HG02642 (cell line): ENCODE data around the gene FLT4.
"Not testable (repeated sequence)": the region's sequence is repeated elsewhere in the genome, so short reads cannot be mapped to it uniquely, and the experiment has no call there.

ENCODE experiments used
- ATAC-seq: cut with Tn5 transposase; IDR thresholded peaks from one replicate; pipeline ENCODE4 v1.9.1; 2021; ENCODE audit warnings: mild to moderate bottlenecking; ENCODE audit not compliant: unreplicated experiment, poor library complexity

Gene FLT4

DNA sequence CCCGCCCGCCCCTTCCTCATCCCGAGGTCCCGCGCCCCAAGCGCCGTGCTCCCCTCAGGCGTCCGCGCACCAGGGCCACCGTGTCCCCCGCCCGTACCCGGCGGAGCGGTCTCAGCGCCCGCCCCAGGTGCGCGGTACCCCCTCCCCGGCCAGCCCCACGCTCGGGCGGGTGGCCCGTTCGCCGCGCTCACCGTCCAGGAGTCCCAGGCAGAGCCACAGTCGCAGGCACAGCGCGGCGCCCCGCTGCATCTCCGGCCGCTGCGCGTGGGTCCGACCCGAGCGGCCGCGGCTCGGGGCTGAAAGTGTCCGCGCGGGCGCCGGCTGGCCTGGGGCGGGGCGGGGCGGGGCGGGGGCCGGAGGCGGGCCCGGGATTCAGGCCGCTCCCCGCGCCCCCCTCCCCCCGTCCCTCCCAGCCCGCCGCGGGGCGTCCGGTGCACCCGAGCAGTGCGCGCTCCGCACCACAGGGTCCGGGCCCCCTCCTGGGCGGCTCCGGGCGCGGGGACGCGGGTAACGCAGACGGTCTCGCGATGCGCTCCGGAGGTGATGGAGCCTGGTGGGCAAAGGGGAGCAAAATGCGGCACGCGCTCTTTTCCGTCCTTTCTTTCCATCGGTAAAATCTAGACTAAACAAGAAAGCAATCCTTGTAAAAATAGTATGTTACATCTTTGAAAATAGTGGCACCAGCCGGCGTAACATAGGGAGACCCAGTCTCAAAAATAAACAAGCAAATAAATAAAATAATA is at the start of gene FLT4:
Gene FLT4 (minus strand): TSS at position 304 of the 743 bp plus-strand sequence. CDS start 55 bp downstream, at position 249.
- ATAC-seq, result no peak

DNA sequence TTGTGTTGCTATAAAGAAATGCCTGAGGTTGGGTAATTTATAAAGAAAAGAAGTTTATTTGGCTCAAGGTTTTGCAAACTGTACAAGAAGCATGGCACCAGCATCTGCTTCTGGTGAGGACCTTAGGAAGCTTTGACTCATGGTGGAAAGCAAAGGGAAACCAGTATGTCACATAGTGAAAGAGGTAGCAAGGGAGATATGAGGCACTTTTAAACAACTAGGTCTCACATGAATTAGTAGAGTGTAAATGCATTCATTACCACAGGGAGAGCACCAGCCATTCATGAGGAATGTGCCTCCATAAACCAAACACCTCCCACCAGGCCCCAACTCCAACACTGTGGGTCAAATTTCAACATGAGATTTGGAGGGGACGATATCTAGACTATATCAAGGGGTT is 49.6 kb upstream of the FLT4 start:
- ATAC-seq, result no peak

DNA sequence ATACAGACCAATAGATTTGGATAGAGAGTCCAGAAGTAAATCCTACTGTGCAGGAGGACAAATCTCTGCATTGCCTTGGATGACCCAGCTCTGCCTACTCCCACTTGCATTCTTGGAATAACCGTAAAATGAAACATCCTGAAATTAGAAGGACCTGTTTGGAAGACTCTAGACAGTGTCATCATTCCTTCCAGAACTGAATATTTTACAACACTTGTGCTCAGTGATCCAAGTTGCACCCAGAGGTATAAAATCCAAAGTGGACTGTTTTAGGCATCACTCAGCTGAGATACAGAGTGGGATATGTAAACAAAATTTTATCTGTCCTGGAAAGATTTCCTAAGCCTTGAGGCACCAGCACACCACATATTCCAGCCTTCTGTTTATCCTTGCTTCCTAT is 46.7 kb upstream of the FLT4 start:
- ATAC-seq, result no peak

DNA sequence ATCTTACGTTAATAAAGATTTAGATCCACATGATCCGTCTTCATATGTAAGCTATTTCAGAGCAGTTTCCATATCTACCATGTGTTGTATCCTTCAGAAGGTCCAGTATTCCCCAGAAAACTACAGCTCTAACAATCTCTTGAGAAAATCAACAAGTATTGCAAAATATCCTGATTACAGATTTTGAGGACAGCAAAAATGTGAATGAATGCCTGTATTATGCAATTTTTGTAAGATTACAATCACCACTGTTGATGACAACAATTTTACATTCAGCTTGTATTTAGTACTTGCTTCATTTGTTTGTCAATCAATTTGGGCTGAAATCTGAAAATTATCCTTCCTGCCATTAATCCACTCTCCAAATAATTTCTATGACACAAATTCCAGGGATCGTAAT is 43.0 kb upstream of the FLT4 start:
- ATAC-seq, result no peak

DNA sequence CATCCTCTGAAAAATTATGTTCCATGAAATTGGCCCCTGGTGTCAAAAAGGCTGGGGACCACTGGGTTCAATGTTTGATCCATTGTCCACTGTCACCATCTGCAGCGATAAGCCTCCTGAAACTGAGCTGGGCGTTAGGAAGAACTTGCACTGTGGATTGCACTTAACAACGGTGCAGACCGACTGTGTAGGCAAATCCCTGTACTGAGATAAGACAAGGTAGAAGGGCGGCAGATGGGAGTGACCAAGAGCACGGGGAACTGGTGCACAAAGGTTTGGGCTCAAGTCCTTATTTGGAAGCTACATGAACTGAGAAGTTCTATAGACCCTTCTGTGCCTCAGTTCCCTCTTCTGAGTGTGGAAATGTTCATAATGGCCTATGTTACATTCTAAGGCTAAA is 41.6 kb upstream of the FLT4 start:
- no peak for ATAC-seq

DNA sequence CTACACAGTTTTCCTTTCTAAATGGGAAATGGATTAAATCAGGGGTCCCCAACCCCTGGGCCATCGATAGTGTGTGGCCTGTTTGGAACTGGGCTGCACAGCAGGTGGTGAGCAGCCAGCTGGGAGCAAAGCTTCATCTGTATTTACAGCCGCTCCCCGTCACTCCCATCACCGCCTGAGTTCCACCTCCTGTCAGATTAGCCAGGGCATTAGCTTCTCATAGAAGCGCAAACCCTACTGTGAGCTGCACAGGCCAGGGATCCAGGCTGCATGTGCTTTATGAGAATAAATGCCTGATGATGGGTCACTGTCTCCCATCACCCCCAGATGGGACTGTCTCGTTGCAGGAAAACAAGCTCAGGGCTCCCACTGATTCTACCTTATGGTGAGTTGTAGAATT is 41.2 kb upstream of the FLT4 start:
- ATAC-seq, result no peak

DNA sequence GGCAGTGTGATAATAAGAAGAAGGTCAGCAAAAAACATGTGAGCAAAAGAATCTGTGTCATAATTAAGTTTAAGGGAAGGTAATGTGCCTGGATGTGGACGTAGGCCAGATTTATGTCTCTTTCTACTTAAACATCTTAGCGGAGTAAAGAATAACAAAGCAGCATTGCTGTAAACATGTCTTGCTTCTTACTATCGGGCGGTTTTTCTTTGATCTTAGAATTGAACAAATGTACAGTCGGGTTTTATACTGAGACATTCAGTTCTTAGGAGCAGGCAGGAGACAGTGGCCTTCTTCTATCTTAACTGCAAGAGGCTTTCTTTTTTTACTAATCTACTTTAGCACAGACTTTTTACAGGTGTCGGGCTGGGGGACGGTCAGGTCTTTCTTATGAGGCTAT is 40.4 kb upstream of the FLT4 start:
- no peak for ATAC-seq

DNA sequence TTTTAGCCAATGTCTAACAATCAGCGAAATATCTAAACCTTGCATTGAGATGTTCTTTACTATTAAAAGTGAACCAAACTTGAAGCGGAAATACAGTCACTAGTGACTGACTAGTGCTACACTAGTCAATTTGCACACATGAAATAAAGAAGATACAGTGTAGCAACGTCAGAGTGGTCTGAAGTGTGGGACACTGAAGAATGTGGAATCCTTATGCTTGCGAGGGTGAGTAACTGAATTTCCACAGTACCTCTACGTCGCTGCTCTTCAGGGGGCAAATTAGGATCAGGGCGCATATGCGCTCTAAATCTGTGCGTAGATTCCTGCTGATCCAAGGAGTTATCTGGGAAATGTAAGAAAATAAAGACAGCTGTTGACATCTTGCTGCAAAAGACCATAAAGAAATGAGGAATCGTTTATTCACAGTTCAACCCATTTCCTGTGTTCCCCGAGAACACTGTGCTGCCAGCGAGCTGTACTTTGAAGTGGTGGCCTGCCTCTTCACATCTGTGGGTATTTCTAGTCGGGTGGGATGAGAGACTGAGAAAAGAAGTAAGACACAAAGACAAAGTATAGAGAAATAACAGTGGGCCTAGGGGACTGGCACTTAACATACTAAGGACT is 39.8 kb upstream of the FLT4 start:
- ATAC-seq, result no peak

DNA sequence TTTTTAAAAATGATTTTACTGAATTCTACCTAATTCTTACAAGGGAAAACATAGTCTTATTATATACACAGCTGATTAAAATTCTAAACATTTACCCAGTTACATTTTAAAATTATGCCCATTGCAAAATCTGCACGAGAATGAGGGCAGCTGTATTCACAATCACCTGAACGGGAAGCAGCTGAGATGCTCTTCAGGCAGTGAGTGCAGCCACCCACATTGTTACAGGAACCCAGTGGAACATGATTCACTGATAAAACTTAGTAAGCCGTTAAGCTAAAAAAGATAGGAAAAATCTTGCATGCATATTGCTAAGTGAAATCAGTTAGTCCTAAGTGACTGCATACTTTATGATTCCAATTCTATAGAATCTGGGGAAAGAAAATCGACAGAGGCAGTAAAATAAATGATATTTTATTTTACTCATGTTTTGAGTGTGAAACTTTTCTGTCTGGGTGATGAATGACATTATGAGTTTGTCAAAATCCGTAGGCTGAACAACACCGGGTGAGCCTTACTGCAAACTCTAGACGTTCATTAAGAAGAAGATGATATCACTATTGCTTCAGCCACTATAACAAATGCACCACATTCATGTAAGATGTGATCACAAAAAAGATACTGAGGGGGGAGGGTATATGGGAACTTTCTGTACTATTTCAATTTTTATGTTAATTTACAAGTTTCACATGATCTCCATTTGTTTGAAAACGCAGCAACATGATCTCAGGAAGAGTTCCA is 39.1 kb upstream of the FLT4 start:
- ATAC-seq, result no peak

DNA sequence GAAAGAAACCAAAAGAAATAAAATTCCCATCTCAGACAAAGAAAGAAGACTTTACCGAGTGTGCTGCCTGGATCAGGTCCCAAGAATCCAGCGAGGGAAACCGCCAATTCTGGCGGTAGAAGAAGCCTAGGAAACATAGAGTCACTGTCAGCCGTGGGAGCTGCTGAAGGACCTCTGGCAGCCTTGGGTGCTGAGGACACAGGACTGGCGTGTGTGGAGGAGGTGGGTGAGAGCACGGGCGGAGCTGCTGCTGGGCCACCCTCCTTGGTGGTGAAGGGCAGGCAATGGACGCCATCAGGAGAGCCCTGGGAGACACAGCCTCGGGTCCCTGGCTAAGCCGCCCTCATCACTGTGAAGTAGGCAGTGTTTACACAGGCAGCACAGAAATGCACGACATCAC is 37.4 kb upstream of the FLT4 start:
- ATAC-seq, result not testable (repeated sequence)

DNA sequence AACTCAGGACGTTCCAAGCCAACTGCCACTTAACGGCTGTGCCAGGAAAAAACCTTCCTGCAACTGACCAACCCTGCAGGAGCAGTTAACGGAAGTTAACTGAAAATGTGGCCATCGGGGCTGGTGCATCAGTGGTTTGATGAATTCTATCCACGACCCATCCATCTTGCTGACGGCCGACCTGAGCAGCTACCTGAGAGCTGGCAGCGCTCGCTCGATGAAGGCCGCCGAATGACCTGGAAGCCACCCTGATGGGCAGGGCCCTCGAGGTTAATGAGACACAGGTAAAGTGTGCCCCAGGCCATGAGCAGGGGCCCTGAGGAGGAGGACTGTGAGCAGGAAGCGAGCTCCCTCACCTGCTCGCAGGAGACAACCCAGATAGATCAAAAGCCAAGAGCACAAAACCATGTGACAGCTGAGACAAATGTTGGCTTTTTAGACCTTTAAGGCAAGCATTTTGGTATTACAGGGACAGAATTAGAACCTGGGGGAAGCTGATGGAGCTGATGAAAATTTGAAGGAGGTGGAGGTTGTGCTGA is 35.3 kb upstream of the FLT4 start:
- no peak for ATAC-seq

DNA sequence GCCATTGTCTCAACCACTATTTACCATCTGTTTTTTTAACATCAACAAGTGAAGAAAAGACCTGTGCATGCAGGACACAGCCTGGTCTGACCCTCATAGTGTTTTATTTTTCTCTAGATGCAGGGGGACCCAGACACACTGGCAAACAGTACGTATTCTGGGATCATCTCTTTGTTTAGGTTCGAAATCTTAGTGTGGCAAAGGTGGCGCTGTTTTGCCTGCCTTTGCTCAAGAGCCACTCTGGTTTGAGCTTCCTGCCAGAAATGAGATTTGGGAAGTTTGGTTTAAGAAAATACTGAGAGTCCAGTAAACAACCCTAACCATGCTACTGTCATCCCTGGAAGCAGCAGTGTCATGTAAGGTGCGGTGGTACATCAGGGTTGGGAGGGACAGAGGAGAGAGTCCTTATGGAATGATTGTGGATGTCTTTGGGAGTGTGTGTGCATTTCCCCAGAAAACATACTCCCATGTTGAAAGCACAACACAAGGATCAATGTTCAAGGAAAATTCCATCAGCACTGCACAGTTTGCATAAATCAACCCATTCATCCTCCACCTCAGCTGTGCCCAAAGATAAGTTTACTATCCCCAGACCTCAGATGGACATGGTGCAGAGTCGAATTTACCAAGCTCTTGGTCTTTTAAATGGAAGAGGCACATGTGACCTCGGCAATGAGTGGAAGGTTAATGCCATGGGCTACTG is 34.0 kb upstream of the FLT4 start:
- ATAC-seq, result no peak

DNA sequence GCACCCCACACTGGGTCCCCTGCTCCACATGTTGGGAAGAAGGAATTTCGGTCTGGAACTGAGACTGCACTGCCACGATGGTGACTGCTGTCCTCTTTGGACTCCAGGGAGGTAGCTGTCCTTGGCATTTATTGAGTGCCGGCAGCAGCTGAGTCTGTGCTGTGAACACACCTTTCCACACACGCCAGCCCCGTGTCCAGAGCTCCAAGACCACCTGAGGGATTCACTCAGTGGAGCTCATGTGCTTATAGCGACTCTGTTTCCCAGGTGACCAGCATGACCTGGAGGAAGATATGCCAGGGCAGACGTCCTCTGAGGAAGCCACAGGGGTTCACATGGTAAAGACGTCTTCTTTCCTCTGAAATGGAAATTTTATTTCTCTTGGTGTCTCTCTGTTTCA is 33.2 kb upstream of the FLT4 start:
- ATAC-seq, result no peak

DNA sequence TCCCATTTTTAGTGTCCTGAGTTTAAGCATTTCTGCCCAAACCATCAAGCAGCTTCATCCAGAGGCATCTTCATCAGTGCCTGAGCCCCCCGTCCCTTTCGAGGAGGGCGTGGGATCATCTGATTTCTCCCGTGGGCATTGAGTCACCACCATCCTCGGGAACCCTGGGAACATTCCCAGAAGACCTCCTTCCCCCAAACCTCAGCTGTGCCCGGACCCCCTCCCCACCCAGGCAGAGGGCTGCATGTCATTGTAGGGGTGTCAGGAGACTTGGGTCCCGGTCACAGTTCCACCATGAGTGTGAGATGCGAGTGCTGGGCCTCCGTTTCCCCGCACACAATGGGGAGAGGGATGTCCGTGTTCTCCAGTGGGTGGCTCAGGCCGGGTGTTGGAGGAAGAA is 32.6 kb upstream of the FLT4 start:
- not testable (repeated sequence) for ATAC-seq

DNA sequence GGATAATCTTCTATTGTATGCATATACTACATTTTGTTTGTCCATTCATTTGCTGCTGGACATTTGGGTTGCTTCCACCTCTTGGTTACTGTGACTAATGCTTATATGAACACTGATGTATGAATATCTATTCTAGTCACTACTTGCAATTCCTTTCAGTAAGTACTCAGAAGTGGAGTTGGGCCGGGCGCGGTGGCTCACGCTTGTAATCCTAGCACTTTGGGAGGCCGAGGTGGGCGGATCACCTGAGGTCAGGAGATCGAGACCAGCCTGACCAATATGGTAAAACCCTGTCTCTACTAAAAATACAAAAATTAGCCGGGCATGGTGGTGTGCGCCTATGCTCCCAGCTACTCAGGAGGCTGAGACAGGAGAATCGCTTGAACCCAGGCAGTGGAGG is 28.9 kb upstream of the FLT4 start:
- ATAC-seq, result not testable (repeated sequence)

DNA sequence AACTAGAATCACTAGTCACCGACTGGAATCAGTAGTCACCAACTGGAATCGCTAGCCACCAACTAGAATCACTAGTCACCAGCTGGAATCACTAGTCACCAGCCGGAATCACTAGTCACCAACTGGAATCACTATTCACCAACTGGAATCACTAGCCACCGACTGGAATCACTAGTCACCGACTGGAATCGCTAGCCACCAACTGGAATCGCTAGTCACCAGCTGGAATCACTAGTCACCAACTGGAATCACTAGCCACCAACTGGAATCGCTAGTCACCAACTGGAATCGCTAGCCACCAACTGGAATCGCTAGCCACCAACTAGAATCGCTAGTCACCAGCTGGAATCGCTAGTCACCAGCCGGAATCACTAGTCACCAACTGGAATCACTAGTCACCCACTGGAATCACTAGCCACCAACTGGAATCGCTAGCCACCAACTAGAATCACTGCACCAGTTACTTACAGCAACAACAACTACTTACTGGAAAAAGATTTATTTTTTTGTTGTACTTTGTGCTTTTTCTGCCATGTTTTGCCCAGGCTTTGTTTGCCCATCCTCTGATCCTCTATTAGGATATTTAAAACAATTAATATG is 25.7 kb upstream of the FLT4 start:
- no peak for ATAC-seq

DNA sequence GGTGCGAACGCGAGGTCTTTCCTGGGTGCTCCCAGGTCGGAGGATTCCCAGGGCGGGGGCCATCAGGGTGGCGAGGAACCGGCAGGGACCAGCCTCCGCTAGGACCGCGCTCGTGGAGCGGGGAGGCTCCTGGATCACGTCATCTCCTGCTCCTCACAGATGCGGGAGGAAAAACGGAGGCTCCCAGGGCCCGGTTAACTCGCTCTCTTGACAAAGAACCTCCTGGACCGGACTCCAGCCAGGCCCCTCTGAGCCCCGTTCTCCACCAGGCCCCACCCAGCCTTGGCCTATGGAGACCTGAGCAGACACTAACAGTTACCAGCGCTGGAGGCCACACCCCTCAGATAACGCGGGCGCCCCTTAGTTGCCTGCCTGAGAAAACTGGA is 24.7 kb upstream of the FLT4 start:
- not testable (repeated sequence) for ATAC-seq

DNA sequence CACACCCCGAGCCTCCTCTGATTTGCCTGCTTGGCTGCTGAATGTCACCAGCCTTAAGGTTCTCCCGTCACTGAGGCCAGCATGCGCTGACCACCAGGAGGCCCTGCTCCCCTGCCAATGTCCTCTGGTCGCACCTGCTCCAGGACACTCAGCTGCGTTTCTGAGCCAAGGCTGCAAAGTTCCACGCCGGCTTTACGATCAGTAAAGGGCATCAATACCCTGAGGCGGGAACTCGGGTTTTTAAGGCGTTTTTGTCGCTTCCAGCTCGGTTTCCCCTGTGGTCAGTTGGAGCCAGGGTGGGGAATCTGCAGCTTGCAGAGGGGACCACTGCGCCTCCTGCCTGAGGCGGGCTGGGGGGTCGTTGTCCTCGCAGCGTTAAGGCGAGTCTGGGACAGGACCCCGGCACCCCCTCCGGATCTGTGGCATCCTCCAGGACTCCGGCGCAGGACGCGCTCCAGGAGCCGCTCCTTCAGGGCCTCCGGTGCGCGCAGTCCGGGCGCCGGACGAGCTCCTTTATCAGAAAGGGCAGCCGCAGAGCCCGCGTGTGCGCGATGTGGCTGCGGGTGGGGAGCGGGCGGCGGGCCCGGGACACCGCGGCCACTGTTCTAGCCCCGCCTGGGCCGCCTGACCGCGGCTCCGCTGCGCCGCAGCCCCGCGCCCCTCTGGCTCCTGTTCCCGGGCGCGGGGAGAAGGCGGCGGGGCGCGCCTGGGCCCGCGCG is 24.1 kb upstream of the FLT4 start:
- ATAC-seq, result no peak

DNA sequence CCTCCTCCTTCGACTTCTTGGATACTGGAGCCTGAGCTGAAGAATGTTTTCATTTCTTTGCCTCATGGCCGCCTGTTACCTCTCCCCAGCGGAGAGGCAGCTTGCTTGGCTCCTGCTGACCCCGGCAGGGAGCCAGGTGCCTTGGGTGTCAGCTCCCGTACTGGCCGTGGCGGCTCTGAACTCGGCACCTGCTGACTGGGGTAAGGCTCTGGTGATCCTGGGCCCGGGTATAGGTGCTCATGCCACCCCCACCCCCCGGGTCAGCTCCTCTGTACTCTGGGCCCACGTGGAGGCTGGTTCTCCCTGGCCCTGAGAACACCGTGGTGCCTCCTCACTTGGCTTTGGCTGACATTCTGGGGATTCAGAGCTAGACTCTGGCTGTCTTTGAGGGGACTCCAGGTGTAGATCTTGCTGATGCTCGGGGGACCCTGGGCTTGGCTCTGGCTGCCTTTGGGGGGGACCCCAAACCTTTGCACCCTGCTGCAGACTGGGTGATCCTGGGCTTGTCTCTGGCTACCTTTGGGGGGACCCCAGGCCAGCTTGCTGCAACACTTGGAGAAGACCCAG is 22.6 kb upstream of the FLT4 start:
- ATAC-seq, result not testable (repeated sequence)
